ENCODE measurements around the gene DNAH17.

Gene DNAH17

GRCh38 chr17:78397681-78398101 lies 179.5 kb downstream of the DNAH17 start:
- Histone ChIP-seq H4K20me1 (ENCODE audit: control insufficient read depth, insufficient read depth, low read depth, low read length) (no peaks in the 10 kb centered on the region), H3K36me3 (ENCODE audit: control insufficient read depth, low read length) (peaks cover 73% of the 10 kb centered on the region), H3K4me1 (ENCODE audit: control insufficient read depth, low read length) (no peaks in the 10 kb centered on the region)

GRCh38 chr17:78396441-78397337 lies 180.5 kb downstream of the DNAH17 start:
- no peaks in the 10 kb centered on the region for H3K27me3 ChIP-seq (ENCODE audit: control insufficient read depth, low read length)
- peaks cover 30% of the 10 kb centered on the region for H3K79me2 ChIP-seq (ENCODE audit: control insufficient read depth, low read length)
- H3K27ac ChIP-seq (ENCODE audit: low read depth, low read length): no peak overlapping the region
- H3K9me2 ChIP-seq (replicated peaks; ENCODE audit: control insufficient read depth, low read length): no peaks in the 10 kb centered on the region
- TF ChIP-seq, protein P1, sequence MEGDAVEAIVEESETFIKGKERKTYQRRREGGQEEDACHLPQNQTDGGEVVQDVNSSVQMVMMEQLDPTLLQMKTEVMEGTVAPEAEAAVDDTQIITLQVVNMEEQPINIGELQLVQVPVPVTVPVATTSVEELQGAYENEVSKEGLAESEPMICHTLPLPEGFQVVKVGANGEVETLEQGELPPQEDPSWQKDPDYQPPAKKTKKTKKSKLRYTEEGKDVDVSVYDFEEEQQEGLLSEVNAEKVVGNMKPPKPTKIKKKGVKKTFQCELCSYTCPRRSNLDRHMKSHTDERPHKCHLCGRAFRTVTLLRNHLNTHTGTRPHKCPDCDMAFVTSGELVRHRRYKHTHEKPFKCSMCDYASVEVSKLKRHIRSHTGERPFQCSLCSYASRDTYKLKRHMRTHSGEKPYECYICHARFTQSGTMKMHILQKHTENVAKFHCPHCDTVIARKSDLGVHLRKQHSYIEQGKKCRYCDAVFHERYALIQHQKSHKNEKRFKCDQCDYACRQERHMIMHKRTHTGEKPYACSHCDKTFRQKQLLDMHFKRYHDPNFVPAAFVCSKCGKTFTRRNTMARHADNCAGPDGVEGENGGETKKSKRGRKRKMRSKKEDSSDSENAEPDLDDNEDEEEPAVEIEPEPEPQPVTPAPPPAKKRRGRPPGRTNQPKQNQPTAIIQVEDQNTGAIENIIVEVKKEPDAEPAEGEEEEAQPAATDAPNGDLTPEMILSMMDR (IDR thresholded peaks at IDR 0.05; ENCODE audit: low read depth, low read length, poor library complexity, severe bottlenecking): no peak
- no peak overlapping the region for H3K4me2 ChIP-seq (ENCODE audit: low read length)
- H4K20me1 ChIP-seq (ENCODE audit: control insufficient read depth, insufficient read depth, low read depth, low read length): no peaks in the 10 kb centered on the region; the same call in 1 of the 2 replicates
- H3K36me3 ChIP-seq (ENCODE audit: control insufficient read depth, low read length): peaks cover 68% of the 10 kb centered on the region
- H3K4me1 ChIP-seq (ENCODE audit: control insufficient read depth, low read length): no peaks in the 10 kb centered on the region
- H3K4me3 ChIP-seq (ENCODE audit: low read length): no peak overlapping the region
- no peaks in the 10 kb centered on the region for H3F3A ChIP-seq (ENCODE audit: control insufficient read depth, insufficient read depth)
- no peaks in the 10 kb centered on the region for H3K9me3 ChIP-seq (ENCODE audit: control insufficient read depth, insufficient read depth, low read length)

More at GRCh38 chr17:78397681-78398101, 179.5 kb downstream of the DNAH17 start:
- no peak overlapping the region for H3K4me2 ChIP-seq (ENCODE audit: low read length)
- H3F3A ChIP-seq (ENCODE audit: control insufficient read depth, insufficient read depth): no peaks in the 10 kb centered on the region
- no peak overlapping the region for H3K4me3 ChIP-seq (ENCODE audit: low read length)
- no peaks in the 10 kb centered on the region for H3K27me3 ChIP-seq (ENCODE audit: control insufficient read depth, low read length)
- H3K27ac ChIP-seq (ENCODE audit: low read depth, low read length): no peak overlapping the region
- TF ChIP-seq, protein P1 (IDR thresholded peaks at IDR 0.05; ENCODE audit: low read depth, low read length, poor library complexity, severe bottlenecking): no peak
- no peak for TF ChIP-seq EZH2phosphoT487 (IDR thresholded peaks at IDR 0.05; ENCODE audit: borderline replicate concordance, low read length)
- no peaks in the 10 kb centered on the region for H3K9me2 ChIP-seq (replicated peaks; ENCODE audit: control insufficient read depth, low read length)
- peaks cover 20% of the 10 kb centered on the region for H3K79me2 ChIP-seq (ENCODE audit: control insufficient read depth, low read length)
- no peaks in the 10 kb centered on the region for H3K9me3 ChIP-seq (ENCODE audit: control insufficient read depth, insufficient read depth, low read length)

GRCh38 chr17:78395155-78395554 lies 182.0 kb downstream of the DNAH17 start:
- TF ChIP-seq, protein P1 (IDR thresholded peaks at IDR 0.05; ENCODE audit: low read depth, low read length, poor library complexity, severe bottlenecking): no peak
- TF ChIP-seq EZH2phosphoT487 (IDR thresholded peaks at IDR 0.05; ENCODE audit: borderline replicate concordance, low read length): no peak
- H3K4me3 ChIP-seq (ENCODE audit: low read length): no peak overlapping the region
- no peaks in the 10 kb centered on the region; the same call in 1 of the 2 replicates for H4K20me1 ChIP-seq (ENCODE audit: control insufficient read depth, insufficient read depth, low read depth, low read length)
- H3K9me2 ChIP-seq (replicated peaks; ENCODE audit: control insufficient read depth, low read length): no peaks in the 10 kb centered on the region
- H3K9me3 ChIP-seq (ENCODE audit: control insufficient read depth, insufficient read depth, low read length): no peaks in the 10 kb centered on the region
- no peak overlapping the region for H3K4me2 ChIP-seq (ENCODE audit: low read length)
- H3K27me3 ChIP-seq (ENCODE audit: control insufficient read depth, low read length): no peaks in the 10 kb centered on the region
- peaks cover 55% of the 10 kb centered on the region for H3K36me3 ChIP-seq (ENCODE audit: control insufficient read depth, low read length)
- H3K4me1 ChIP-seq (ENCODE audit: control insufficient read depth, low read length): no peaks in the 10 kb centered on the region
- H3K27ac ChIP-seq (ENCODE audit: low read depth, low read length): no peak overlapping the region
- H3F3A ChIP-seq (ENCODE audit: control insufficient read depth, insufficient read depth): no peaks in the 10 kb centered on the region
- peaks cover 45% of the 10 kb centered on the region for H3K79me2 ChIP-seq (ENCODE audit: control insufficient read depth, low read length)

Measured in DOHH2 (cell line).